RWPE1 (cell line): ENCODE data around the gene RSKR.
A peak's percentile ranks its signal among the peaks of the same experiment; 100 is the strongest.
"Not testable (repeated sequence)": the region's sequence is repeated elsewhere in the genome, so short reads cannot be mapped to it uniquely, and the experiment has no call there.

ENCODE experiments used
- CTCF ChIA-PET: fragments of 350-600 bp; sonication (Branson Sonifier 250); formaldehyde crosslinking; extraction: SDS; loops from one replicate; lab custom pipeline; 2021; lab: Yijun Ruan, JAX
- POLR2A ChIA-PET: fragments of 400-600 bp; formaldehyde crosslinking; extraction: SDS; loops from one replicate; lab custom pipeline; 2020; ENCODE audit warnings: antibody characterized with exemption; ENCODE audit not compliant: low non-redundant PET; lab: Yijun Ruan, JAX
- DNase-seq: peaks from one replicate; pipeline ENCODE4 v3.0.0; 2012; ENCODE audit warnings: low spot score
- H3K27ac ChIP-seq: fragments of 450-650 bp; 2 replicates; pipeline ENCODE4 v1.5.1; 2017
- TF ChIP-seq, protein P1 (sequence below): fragments of 450-650 bp; conservative IDR thresholded peaks from 2 replicates; pipeline ENCODE4 v1.5.1; 2017; ENCODE audit warnings: low read depth, mild to moderate bottlenecking

RSKR gene, protein sequence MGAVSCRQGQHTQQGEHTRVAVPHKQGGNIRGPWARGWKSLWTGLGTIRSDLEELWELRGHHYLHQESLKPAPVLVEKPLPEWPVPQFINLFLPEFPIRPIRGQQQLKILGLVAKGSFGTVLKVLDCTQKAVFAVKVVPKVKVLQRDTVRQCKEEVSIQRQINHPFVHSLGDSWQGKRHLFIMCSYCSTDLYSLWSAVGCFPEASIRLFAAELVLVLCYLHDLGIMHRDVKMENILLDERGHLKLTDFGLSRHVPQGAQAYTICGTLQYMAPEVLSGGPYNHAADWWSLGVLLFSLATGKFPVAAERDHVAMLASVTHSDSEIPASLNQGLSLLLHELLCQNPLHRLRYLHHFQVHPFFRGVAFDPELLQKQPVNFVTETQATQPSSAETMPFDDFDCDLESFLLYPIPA

DNA sequence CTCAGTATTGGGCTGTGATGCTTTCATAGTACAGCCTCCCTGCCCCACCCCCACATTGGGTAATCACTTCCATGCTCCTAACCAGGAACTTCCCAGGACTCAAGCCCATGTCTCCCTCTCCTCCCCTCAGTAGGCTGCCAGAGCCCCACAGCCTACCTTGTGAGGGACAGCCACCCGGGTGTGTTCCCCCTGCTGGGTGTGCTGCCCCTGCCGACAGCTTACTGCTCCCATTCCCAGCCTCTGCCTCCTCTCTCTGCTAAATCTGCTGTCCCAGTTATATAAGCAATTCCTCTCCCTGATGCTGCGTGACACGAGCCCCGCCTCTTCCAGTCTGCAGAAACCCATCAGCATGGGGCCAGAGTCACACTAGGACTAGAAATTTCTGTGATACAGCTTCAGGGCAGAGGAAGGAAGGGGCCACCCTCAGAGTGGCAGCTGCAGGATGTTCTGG lies at the start of gene RSKR:
Gene RSKR (minus strand): TSS at position 255 of the 451 bp plus-strand sequence. CDS start 24 bp downstream, at position 231.
- DNase-seq = no peak
- ChIA-PET POLR2A (interaction anchor here (0.6 kb wide), 1 partner anchor 79 kb away, joined by 8 read pairs; no protein-coding TSS in a partner anchor), CTCF (interaction anchor here (0.6 to 1.9 kb wide), 4 partner anchors 14 to 26 kb away, joined by 3 to 5 read pairs (median 4); no protein-coding TSS in a partner anchor)
- TF ChIP-seq, protein P1, sequence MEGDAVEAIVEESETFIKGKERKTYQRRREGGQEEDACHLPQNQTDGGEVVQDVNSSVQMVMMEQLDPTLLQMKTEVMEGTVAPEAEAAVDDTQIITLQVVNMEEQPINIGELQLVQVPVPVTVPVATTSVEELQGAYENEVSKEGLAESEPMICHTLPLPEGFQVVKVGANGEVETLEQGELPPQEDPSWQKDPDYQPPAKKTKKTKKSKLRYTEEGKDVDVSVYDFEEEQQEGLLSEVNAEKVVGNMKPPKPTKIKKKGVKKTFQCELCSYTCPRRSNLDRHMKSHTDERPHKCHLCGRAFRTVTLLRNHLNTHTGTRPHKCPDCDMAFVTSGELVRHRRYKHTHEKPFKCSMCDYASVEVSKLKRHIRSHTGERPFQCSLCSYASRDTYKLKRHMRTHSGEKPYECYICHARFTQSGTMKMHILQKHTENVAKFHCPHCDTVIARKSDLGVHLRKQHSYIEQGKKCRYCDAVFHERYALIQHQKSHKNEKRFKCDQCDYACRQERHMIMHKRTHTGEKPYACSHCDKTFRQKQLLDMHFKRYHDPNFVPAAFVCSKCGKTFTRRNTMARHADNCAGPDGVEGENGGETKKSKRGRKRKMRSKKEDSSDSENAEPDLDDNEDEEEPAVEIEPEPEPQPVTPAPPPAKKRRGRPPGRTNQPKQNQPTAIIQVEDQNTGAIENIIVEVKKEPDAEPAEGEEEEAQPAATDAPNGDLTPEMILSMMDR = no peak
- peak within 1 kb of the TSS; percentile 10; the same call in 1 of the 2 replicates for H3K27ac ChIP-seq

DNA sequence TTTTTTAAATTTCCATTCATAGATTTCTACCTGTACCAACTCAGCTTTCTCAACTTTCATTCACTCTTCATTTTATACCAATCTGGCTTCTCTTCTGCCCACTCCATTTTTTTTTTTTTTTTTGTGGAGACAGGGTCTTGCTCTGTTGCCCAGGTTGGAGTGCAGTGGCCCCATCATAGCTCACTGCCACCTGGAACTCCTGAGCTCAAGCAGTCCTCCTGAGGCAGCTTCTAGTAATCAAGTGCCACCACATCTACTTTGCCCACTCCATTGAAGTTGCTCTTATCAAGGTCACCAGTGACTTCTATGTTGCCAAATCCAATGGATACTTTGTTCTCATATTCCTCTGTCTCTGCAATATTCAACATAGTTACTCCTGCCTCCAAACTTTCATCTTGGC lies 49.7 kb upstream of the RSKR start:
- POLR2A ChIA-PET = no interaction called here

DNA sequence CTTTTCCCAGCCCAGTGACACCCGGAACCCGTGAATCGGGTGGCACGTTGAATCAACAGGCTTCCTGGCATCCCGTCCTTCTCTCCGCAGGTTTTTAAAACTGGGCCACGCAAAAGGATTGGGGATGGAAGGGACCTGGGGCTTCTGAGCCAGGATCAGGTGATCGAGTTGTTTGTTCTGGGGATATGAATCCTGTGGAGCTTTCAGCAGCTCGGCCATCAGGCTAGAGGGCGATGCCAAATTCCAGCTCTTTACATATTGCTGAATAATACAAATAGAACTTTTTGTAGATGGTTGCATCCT lies 48.5 kb upstream of the RSKR start:
- ChIA-PET POLR2A (interaction anchor here (0.8 to 1.7 kb wide), 2 partner anchors 13 to 18 kb away, joined by 3 to 5 read pairs; no protein-coding TSS in a partner anchor), CTCF (interaction anchor here (0.9 to 1.5 kb wide), 2 partner anchors 13 to 14 kb away, joined by 3 to 4 read pairs; no protein-coding TSS in a partner anchor)
- TF ChIP-seq, protein P1 = no peak
- DNase-seq = no peak
- H3K27ac ChIP-seq = peak overlapping the region; percentile 90

More for the DNA sequence above, 49.7 kb upstream of the RSKR start:
- no peak overlapping the region for H3K27ac ChIP-seq
- CTCF ChIA-PET = no interaction called here
- DNase-seq = no peak
- TF ChIP-seq, protein P1 = no peak

DNA sequence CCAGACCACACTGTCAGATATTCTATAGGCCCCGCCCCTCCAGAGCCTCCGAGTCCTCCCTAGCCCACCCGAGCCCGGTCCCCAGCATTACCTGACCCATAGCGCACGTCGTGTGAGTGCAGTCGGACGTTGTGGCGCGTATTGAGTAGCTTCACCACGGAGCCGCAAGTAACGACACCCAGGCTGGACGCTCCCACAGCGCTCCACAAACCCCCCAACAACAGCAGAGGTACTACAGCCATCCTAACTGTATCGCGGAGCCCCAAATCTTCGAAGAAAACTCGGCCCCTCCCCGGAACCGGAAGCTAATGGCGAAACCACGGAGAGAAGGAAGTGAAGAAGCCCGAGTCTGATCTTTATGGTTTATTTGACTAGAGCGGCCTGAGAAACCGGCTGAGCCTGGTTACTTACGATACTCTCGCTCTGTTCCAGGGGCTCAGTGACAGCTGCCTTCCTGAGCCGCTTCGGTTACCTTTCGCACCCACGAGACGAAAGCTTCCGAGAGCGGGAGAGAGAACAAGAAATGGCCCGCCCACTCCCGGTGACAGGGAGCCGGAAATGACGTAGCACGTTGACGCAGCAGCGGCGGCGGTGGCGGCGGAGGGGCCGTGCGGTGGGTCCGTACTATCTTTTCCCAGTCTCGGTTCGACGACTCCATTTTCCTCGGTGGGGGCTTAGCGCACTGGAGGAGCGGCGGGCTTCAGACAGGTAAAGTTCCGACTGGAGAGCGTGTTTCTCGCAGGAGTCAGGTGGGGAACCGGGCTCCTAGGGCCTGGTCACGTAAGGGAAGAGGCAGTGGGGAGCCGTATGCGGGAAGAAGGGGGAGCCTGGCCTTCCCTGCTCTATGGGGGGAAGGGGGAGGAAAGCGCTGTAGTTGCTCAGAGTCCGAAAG lies 47.9 kb upstream of the RSKR start, which contains the start of the genes SDF2 and SUPT6H:
Gene SDF2 (minus strand): TSS at position 272 of the 892 bp plus-strand sequence. CDS start 30 bp downstream, at position 242.
Gene SUPT6H (plus strand): TSS at position 571 of the 892 bp plus-strand sequence. CDS start 11,197 bp downstream, outside the sequence.
- ChIA-PET POLR2A (interaction anchor here (0.8 to 1.7 kb wide), 4 partner anchors 13 to 55 kb away, joined by 3 to 5 read pairs (median 4); no protein-coding TSS in a partner anchor), CTCF (interaction anchor here (0.6 to 1.5 kb wide), 5 partner anchors 8 to 231 kb away, joined by 3 to 6 read pairs (median 4); no protein-coding TSS in a partner anchor)
- TF ChIP-seq, protein P1 = no peak
- DNase-seq = peak; percentile 92
- H3K27ac ChIP-seq = peak within 1 kb of the TSS; percentile 90

DNA sequence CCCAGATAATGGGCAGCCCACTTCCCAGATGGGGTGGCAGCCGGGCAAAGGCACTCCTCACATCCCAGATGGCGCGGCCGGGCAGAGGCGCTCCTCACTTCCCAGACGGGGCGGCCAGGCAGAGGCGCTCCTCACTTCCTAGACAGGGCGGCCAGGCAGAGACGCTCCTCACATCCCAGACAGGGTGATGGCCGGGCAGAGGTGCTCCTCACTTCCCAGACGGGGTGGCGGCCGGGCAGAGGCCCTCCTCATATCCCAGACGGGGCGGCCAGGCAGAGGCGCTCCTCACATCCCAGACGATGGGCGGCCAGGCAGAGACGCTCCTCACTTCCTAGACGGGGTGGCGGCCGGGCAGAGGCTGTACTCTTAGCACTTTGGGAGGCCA lies 45.5 kb upstream of the RSKR start:
- CTCF ChIA-PET, DNase-seq, POLR2A ChIA-PET, H3K27ac ChIP-seq: not testable (repeated sequence)

DNA sequence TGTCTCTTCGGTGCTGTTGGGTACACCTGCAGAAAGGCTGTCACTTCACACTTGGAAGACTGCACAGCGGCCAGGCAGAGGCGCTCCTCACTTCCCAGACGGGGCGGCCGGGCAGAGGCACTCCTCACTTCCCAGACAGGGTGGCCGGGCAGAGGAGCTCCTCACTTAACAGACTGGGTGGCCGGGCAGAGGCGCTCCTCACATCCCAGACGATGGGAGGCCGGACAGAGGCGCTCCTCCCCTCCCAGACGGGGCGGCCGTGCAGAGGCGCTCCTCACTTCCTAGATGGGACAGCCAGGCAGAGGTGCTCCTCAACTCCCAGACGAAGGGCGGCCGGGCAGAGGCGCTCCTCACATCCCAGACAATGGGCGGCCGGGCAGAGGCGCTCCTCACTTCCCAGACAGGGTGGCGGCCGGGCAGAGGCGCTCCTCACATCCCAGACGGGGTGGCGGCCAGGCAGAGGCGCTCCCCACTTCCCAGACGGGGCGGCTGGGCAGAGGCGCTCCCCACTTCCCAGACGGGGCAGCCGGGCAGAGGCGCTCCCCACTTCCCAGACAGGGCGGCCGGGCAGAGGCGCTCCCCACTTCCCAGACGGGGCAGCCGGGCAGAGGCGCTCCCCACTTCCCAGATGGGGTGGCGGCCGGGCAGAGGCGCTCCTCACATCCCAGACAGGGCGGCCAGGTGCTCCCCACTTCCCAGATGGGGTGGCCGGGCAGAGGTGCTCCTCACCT lies 44.9 kb upstream of the RSKR start:
- POLR2A ChIA-PET, H3K27ac ChIP-seq, DNase-seq: not testable (repeated sequence)
- CTCF ChIA-PET = interaction anchor here (0.6 kb wide), 1 partner anchor 237 kb away, joined by 3 read pairs; no protein-coding TSS in a partner anchor

DNA sequence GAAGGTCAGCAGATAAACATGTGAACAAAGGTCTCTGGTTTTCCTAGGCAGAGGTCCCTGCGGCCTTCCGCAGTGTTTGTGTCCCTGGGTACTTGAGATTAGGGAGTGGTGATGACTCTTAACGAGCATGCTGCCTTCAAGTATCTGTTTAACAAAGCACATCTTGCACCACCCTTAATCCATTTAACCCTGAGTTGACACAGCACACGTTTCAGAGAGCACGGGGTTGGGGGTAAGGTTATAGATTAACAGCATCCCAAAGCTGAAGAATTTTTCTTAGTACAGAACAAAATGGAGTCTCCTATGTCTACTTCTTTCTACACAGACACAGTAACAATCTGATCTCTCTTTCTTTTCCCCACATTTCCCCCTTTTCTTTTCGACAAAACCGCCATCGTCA lies 44.4 kb upstream of the RSKR start:
- not testable (repeated sequence) for H3K27ac ChIP-seq, DNase-seq
- ChIA-PET POLR2A (interaction anchor here (1.1 kb wide), 1 partner anchor 13 kb away, joined by 5 read pairs; the partner anchor contains the start of gene BLTP2), CTCF (interaction anchor here (0.6 kb wide), 1 partner anchor 238 kb away, joined by 3 read pairs; no protein-coding TSS in a partner anchor)
